ENCODE results near the gene ALOX12.
"Not testable (repeated sequence)": the region's sequence is repeated elsewhere in the genome, so short reads cannot be mapped to it uniquely, and the experiment has no call there.

The ALOX12 gene

DNA sequence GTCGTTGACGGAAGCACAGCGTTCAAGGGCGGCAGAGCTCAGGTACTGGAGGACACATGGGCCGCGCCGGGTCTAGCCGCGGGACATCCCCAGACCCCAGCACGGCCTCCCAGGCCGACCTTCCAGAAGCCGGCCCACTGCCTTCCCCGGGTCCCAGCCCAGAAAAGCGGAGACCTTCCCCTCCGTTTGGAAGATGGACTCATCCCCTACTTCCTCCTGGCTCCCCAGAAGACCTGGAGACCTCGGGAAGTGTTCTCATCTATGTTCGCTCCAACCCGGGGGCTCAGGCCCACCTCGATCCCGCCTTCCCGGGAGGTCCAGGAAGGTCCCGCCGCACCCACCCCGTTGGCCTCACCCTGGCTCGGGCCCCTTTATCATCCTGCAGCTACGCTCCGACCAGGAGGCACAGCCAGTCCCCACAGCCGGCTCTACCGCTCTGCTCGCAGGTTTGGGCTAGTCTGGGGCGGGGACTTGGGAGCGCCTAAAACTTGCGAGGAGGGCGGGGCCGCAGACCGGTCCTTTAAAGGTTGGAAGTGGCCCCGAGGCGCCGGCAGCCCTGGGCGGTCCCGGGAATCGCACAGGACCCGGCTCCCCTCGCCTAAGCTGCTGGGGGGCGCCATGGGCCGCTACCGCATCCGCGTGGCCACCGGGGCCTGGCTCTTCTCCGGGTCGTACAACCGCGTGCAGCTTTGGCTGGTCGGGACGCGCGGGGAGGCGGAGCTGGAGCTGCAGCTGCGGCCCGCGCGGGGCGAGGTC is at the start of gene ALOX12:
TSS of gene ALOX12 (plus strand) at position 550 of the 756 bp plus-strand sequence. CDS start at position 619, 69 bp downstream.
- no peaks in the 10 kb centered on the region for H3K27me3 ChIP-seq (replicated peaks; ENCODE audit: control insufficient read depth, insufficient read depth, low read length)
- H3K9me3 ChIP-seq (ENCODE audit: control insufficient read depth, low read length), result no peaks in the 10 kb centered on the region
- peaks cover 9% of the 10 kb centered on the region for H3K4me1 ChIP-seq (ENCODE audit: control insufficient read depth, insufficient read depth, low read length)
- peak within 1 kb of the TSS; percentile 65 for H3K4me3 ChIP-seq (ENCODE audit: low read length)
- peaks cover 32% of the 10 kb centered on the region for H3K36me3 ChIP-seq (ENCODE audit: control insufficient read depth, insufficient read depth, low read length, severe bottlenecking)
- no peak for DNase-seq (ENCODE audit: low read depth)
- H3K9ac ChIP-seq (ENCODE audit: low read length), result peak within 1 kb of the TSS; percentile 49

DNA sequence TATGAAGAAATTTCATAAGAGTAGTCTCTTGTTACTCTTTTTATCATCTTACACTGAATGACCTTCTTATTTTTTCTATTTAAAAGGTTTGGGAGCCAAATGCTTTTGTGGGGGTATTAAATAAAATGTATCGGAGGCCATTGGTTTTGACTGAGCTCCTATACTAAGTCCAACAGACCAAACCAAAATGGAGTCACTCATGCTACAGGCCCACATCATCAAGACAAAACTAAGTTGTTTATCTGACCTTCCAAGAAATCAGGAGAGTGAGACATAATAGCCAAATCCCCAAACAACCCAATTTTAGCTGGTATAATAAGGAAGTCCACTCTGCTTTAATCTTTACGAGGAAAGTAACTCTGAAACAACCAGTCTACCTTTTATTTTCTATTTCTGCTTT is 48.1 kb upstream of the ALOX12 start:
- H3K9me3 ChIP-seq (ENCODE audit: control insufficient read depth, low read length), result no peaks in the 10 kb centered on the region
- no peaks in the 10 kb centered on the region for H3K36me3 ChIP-seq (ENCODE audit: control insufficient read depth, insufficient read depth, low read length, severe bottlenecking)
- no peak overlapping the region for H3K4me3 ChIP-seq (ENCODE audit: low read length)
- no peaks in the 10 kb centered on the region for H3K4me1 ChIP-seq (ENCODE audit: control insufficient read depth, insufficient read depth, low read length)
- no peak for DNase-seq (ENCODE audit: low read depth)
- H3K9ac ChIP-seq (ENCODE audit: low read length), result no peak overlapping the region
- no peaks in the 10 kb centered on the region for H3K27me3 ChIP-seq (replicated peaks; ENCODE audit: control insufficient read depth, insufficient read depth, low read length)

DNA sequence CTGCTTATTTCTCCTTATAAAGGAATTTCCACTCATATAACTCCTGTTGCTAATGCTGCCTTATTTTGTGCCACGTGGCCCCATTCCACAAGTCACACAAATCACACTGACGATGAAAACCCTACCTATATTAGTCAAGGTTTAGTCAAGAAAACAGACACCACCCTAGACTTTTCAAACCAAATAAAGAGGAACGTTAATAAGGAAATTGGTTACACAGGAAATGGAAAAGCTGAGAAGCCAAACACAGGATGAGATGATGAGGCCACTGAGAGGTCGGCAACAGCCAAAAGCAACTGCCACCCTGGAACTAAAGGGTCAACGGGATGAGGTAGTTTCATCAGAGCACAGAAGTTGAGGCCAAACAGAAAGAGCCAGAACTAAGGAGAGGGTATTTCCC is 47.3 kb upstream of the ALOX12 start:
- H3K9me3 ChIP-seq (ENCODE audit: control insufficient read depth, low read length), result no peaks in the 10 kb centered on the region
- H3K9ac ChIP-seq (ENCODE audit: low read length), result no peak overlapping the region
- H3K36me3 ChIP-seq (ENCODE audit: control insufficient read depth, insufficient read depth, low read length, severe bottlenecking), result no peaks in the 10 kb centered on the region
- H3K27me3 ChIP-seq (replicated peaks; ENCODE audit: control insufficient read depth, insufficient read depth, low read length), result no peaks in the 10 kb centered on the region
- no peak overlapping the region for H3K4me3 ChIP-seq (ENCODE audit: low read length)
- no peaks in the 10 kb centered on the region for H3K4me1 ChIP-seq (ENCODE audit: control insufficient read depth, insufficient read depth, low read length)
- DNase-seq (ENCODE audit: low read depth), result no peak

DNA sequence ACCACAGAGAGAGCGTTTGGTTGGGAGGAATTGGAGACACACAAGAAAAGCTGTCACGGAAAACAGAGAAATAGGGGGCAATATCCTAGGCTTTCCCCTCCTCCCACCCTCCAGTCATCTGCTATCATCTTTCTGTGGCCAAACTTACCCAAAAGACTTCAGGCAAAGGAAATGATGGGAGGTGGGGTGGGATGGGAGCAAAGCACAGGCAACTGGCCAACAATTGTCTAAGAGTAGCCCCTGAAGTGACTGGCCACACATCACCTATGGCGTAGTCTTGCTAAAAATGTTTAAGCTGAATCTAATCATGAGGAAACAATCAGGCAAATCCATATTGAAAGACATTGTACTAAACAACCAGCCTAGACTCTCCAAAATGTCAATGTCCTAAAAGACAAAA is 46.9 kb upstream of the ALOX12 start:
- H3K4me1 ChIP-seq (ENCODE audit: control insufficient read depth, insufficient read depth, low read length), result no peaks in the 10 kb centered on the region
- H3K4me3 ChIP-seq (ENCODE audit: low read length), result no peak overlapping the region
- H3K36me3 ChIP-seq (ENCODE audit: control insufficient read depth, insufficient read depth, low read length, severe bottlenecking), result no peaks in the 10 kb centered on the region
- no peaks in the 10 kb centered on the region for H3K9me3 ChIP-seq (ENCODE audit: control insufficient read depth, low read length)
- no peak for DNase-seq (ENCODE audit: low read depth)
- H3K9ac ChIP-seq (ENCODE audit: low read length), result no peak overlapping the region
- no peaks in the 10 kb centered on the region for H3K27me3 ChIP-seq (replicated peaks; ENCODE audit: control insufficient read depth, insufficient read depth, low read length)

- not testable (repeated sequence) for DNase-seq (ENCODE audit: low read depth); H3K4me3 ChIP-seq (ENCODE audit: low read length); H3K27me3 ChIP-seq (replicated peaks; ENCODE audit: control insufficient read depth, insufficient read depth, low read length); H3K9me3 ChIP-seq (ENCODE audit: control insufficient read depth, low read length); H3K36me3 ChIP-seq (ENCODE audit: control insufficient read depth, insufficient read depth, low read length, severe bottlenecking); H3K4me1 ChIP-seq (ENCODE audit: control insufficient read depth, insufficient read depth, low read length); H3K9ac ChIP-seq (ENCODE audit: low read length)
Observed at GRCh38 chr17:6950938-6951337, 44.9 kb upstream of the ALOX12 start.

- Histone ChIP-seq H3K4me3 (ENCODE audit: low read length) (no peak overlapping the region), H3K9ac (ENCODE audit: low read length) (no peak overlapping the region), H3K27me3 (replicated peaks; ENCODE audit: control insufficient read depth, insufficient read depth, low read length) (no peaks in the 10 kb centered on the region), H3K4me1 (ENCODE audit: control insufficient read depth, insufficient read depth, low read length) (no peaks in the 10 kb centered on the region), H3K9me3 (ENCODE audit: control insufficient read depth, low read length) (no peaks in the 10 kb centered on the region), H3K36me3 (ENCODE audit: control insufficient read depth, insufficient read depth, low read length, severe bottlenecking) (no peaks in the 10 kb centered on the region)
- DNase-seq (ENCODE audit: low read depth), result no peak
Observed at GRCh38 chr17:6953689-6954088, 42.2 kb upstream of the ALOX12 start.

DNA sequence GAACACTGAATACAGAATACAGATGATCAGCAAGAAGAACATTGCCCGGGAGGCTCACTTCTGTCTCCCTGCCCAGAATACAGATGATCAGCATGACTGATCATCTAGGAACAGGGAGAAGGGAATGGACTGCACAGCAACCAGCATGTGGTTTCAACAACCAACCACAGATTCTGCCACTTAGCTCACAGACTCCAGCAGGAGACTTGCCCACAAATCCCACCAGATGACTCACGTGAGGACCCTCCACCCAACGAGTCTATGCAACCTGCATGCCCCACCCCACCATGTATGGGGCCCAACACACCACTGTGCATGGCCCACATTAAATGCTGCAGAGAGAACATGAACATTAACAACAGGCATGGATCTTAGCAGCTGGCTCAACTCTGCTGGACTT is 36.1 kb upstream of the ALOX12 start:
- H3K9me3 ChIP-seq (ENCODE audit: control insufficient read depth, low read length), result peaks cover 11% of the 10 kb centered on the region
- no peak overlapping the region for H3K9ac ChIP-seq (ENCODE audit: low read length)
- no peaks in the 10 kb centered on the region for H3K4me1 ChIP-seq (ENCODE audit: control insufficient read depth, insufficient read depth, low read length)
- H3K36me3 ChIP-seq (ENCODE audit: control insufficient read depth, insufficient read depth, low read length, severe bottlenecking), result no peaks in the 10 kb centered on the region
- no peaks in the 10 kb centered on the region for H3K27me3 ChIP-seq (replicated peaks; ENCODE audit: control insufficient read depth, insufficient read depth, low read length)
- no peak for DNase-seq (ENCODE audit: low read depth)
- no peak overlapping the region for H3K4me3 ChIP-seq (ENCODE audit: low read length)

DNA sequence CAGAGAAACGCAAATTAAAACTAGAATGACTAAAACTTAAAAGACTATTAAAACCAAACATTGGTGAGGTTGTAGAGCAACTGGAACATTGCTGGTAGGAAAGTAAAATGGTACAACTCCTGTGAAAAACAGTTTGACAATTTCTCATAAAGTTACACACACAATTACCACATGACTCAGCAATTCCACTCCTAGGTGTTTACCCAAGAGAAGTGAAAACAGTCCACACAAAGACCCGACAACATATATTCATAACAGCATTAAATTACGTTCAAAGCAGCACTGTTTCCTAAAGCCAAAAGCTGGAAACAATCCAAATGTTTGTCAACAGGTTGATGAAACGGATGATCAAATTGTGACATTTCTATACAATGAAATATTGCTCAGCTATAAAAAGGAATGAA is 26.5 kb upstream of the ALOX12 start:
- Histone ChIP-seq H3K9ac (ENCODE audit: low read length) (no peak overlapping the region), H3K4me3 (ENCODE audit: low read length) (no peak overlapping the region), H3K27me3 (replicated peaks; ENCODE audit: control insufficient read depth, insufficient read depth, low read length) (no peaks in the 10 kb centered on the region), H3K4me1 (ENCODE audit: control insufficient read depth, insufficient read depth, low read length) (no peaks in the 10 kb centered on the region), H3K36me3 (ENCODE audit: control insufficient read depth, insufficient read depth, low read length, severe bottlenecking) (no peaks in the 10 kb centered on the region), H3K9me3 (ENCODE audit: control insufficient read depth, low read length) (peaks cover under 1% of the 10 kb centered on the region)
- DNase-seq (ENCODE audit: low read depth), result no peak

DNA sequence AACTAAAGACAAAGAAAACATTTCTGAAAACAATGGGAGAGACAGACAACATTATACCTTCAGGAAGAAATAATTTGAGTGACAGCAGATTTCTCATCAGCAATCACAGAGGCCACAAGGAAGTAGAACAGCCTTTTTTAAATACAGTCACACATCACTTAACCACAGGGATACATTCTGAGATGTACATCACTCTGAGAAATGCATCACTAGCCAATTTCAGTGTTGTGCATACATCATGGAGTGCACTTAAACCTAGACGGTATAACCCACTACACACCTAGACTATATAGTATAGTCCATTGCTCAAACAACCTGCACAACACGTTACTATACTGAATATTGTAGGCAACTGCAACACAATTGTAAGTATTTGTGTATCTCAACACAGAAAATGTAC is 24.9 kb upstream of the ALOX12 start:
- Histone ChIP-seq H3K9me3 (ENCODE audit: control insufficient read depth, low read length) (no peaks in the 10 kb centered on the region), H3K9ac (ENCODE audit: low read length) (no peak overlapping the region), H3K36me3 (ENCODE audit: control insufficient read depth, insufficient read depth, low read length, severe bottlenecking) (no peaks in the 10 kb centered on the region), H3K27me3 (replicated peaks; ENCODE audit: control insufficient read depth, insufficient read depth, low read length) (no peaks in the 10 kb centered on the region), H3K4me3 (ENCODE audit: low read length) (no peak overlapping the region), H3K4me1 (ENCODE audit: control insufficient read depth, insufficient read depth, low read length) (no peaks in the 10 kb centered on the region)
- DNase-seq (ENCODE audit: low read depth), result no peak

DNA sequence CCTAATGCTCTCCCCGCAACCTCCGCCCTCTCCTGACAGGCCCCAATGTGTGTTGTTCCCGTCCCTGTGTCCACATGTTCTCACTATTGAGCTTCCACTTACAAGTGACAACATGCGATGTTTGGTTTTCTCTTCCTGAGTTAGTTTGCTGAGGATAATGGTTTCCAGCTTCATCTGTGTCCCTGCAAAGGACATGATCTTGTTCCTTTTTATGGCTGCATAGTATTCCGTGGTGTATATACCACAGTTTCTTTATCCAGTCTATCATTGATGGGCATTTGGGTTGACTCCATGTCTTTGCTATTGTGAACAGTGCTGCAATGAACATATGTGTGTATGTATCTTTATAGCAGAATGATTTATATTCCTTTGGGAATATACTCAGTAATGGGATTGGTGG is 16.4 kb upstream of the ALOX12 start:
- H3K27me3 ChIP-seq (replicated peaks; ENCODE audit: control insufficient read depth, insufficient read depth, low read length); H3K9me3 ChIP-seq (ENCODE audit: control insufficient read depth, low read length); H3K4me1 ChIP-seq (ENCODE audit: control insufficient read depth, insufficient read depth, low read length); H3K36me3 ChIP-seq (ENCODE audit: control insufficient read depth, insufficient read depth, low read length, severe bottlenecking); H3K9ac ChIP-seq (ENCODE audit: low read length); DNase-seq (ENCODE audit: low read depth); H3K4me3 ChIP-seq (ENCODE audit: low read length): not testable (repeated sequence)

DNA sequence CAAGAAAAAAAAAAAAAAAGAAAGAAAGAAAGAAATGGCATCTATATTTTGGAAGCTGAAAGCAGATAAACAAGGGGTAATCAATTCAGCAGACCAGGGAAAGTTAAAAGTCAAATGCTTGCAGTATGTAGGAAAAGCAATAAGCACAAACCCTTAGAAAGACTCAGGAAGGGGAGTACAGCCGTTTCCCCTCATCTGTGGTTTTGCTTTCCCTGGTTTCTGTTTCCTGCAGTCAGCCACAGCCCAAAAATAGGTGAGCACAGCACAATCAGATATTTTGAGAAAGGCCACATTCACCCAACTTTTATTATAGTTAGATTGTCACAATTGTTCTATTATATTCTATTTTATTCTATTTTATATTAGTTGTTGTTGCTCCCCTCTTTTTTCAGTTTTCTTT is 14.4 kb upstream of the ALOX12 start:
- Histone ChIP-seq H3K9me3 (ENCODE audit: control insufficient read depth, low read length) (peaks cover 4% of the 10 kb centered on the region), H3K27me3 (replicated peaks; ENCODE audit: control insufficient read depth, insufficient read depth, low read length) (no peaks in the 10 kb centered on the region), H3K4me3 (ENCODE audit: low read length) (no peak overlapping the region), H3K4me1 (ENCODE audit: control insufficient read depth, insufficient read depth, low read length) (no peaks in the 10 kb centered on the region), H3K9ac (ENCODE audit: low read length) (no peak overlapping the region), H3K36me3 (ENCODE audit: control insufficient read depth, insufficient read depth, low read length, severe bottlenecking) (no peaks in the 10 kb centered on the region)
- DNase-seq (ENCODE audit: low read depth), result no peak

- DNase-seq (ENCODE audit: low read depth), result peak; percentile 5
- H3K9me3 ChIP-seq (ENCODE audit: control insufficient read depth, low read length), result peaks cover 4% of the 10 kb centered on the region
- no peaks in the 10 kb centered on the region for H3K4me1 ChIP-seq (ENCODE audit: control insufficient read depth, insufficient read depth, low read length)
- H3K4me3 ChIP-seq (ENCODE audit: low read length), result no peak overlapping the region
- H3K9ac ChIP-seq (ENCODE audit: low read length), result no peak overlapping the region
- no peaks in the 10 kb centered on the region for H3K36me3 ChIP-seq (ENCODE audit: control insufficient read depth, insufficient read depth, low read length, severe bottlenecking)
- no peaks in the 10 kb centered on the region for H3K27me3 ChIP-seq (replicated peaks; ENCODE audit: control insufficient read depth, insufficient read depth, low read length)
Observed at GRCh38 chr17:6985266-6985665, 10.6 kb upstream of the ALOX12 start.
